SK-N-SH treated with all-trans-retinoic acid at 6 μM for 48 hours (cell line): Measurements from ENCODE around the gene TFPT.

Source experiments
- TF ChIP-seq, protein P1 (sequence below): fragments of 250-450 bp; sonication (Bioruptor Pico); IDR thresholded peaks from 2 replicates; pipeline ENCODE4 v1.8.0; 2020; ENCODE audit warnings: mild to moderate bottlenecking, moderate library complexity, borderline replicate concordance
- TF ChIP-seq, protein P2 (sequence below): fragments of 250-450 bp; sonication (Bioruptor Pico); IDR thresholded peaks from 2 replicates; pipeline ENCODE4 v1.5.1; 2021; ENCODE audit warnings: mild to moderate bottlenecking, moderate library complexity

DNA sequence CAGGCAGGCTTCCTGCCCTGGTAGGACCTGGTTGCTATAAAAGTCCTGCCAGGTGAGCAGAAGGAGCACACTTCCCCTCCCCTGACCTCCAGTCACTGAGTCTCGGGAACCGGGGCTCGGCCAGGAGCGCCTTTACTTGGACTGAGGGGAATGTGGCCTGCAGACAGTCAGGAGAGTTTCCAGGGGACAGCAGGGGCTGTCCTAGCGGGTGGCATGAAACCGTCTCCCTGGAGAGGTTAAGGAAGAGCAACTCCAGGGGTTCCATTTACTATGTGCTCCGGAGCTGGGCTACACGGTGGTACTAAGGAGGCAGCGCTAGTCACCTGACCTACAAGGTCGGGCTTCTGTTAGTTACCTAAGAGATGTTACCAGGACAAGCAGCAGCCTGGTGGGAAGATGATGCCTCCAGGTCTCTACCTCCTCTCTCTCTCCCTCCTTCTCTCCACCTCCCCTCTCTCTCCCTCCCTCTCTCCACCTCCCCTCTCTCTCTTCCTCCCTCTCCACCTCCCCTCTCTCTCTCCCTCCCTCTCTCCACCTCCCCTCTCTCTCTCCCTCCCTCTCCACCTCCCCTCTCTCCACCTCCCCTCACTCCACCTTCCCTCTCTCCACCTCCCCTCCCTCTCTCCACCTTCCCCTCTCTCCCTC, 18.0 kb upstream of the TFPT start:
- TF ChIP-seq, protein P1, sequence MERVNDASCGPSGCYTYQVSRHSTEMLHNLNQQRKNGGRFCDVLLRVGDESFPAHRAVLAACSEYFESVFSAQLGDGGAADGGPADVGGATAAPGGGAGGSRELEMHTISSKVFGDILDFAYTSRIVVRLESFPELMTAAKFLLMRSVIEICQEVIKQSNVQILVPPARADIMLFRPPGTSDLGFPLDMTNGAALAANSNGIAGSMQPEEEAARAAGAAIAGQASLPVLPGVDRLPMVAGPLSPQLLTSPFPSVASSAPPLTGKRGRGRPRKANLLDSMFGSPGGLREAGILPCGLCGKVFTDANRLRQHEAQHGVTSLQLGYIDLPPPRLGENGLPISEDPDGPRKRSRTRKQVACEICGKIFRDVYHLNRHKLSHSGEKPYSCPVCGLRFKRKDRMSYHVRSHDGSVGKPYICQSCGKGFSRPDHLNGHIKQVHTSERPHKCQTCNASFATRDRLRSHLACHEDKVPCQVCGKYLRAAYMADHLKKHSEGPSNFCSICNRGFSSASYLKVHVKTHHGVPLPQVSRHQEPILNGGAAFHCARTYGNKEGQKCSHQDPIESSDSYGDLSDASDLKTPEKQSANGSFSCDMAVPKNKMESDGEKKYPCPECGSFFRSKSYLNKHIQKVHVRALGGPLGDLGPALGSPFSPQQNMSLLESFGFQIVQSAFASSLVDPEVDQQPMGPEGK (CRISPR knock-in tag): no peak
- TF ChIP-seq, protein P2, sequence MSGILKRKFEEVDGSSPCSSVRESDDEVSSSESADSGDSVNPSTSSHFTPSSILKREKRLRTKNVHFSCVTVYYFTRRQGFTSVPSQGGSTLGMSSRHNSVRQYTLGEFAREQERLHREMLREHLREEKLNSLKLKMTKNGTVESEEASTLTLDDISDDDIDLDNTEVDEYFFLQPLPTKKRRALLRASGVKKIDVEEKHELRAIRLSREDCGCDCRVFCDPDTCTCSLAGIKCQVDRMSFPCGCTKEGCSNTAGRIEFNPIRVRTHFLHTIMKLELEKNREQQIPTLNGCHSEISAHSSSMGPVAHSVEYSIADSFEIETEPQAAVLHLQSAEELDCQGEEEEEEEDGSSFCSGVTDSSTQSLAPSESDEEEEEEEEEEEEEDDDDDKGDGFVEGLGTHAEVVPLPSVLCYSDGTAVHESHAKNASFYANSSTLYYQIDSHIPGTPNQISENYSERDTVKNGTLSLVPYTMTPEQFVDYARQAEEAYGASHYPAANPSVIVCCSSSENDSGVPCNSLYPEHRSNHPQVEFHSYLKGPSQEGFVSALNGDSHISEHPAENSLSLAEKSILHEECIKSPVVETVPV (CRISPR knock-in tag): no peak
